Ishikawa (cell line): ENCODE measurements around the gene SLX4.

ENCODE experiments used
- CEBPB ChIP-seq: IDR thresholded peaks from 2 replicates; pipeline ENCODE4 v1.6.1; 2012
- CREB1 ChIP-seq: IDR thresholded peaks from 2 replicates; pipeline ENCODE4 v1.6.1; 2012; ENCODE audit warnings: low read depth
- EP300 ChIP-seq: IDR thresholded peaks from 2 replicates; pipeline ENCODE4 v1.6.1; 2012; ENCODE audit warnings: borderline replicate concordance
- FOXM1 ChIP-seq: IDR thresholded peaks from 2 replicates; pipeline ENCODE4 v1.6.1; 2012; ENCODE audit warnings: low read depth, borderline replicate concordance
- RAD21 ChIP-seq: IDR thresholded peaks from 2 replicates; pipeline ENCODE4 v1.6.1; 2012; ENCODE audit warnings: low read depth
- TAF1 ChIP-seq: IDR thresholded peaks from 2 replicates; pipeline ENCODE4 v1.6.1; 2012; ENCODE audit warnings: low read depth, mild to moderate bottlenecking
- TCF12 ChIP-seq: IDR thresholded peaks from 2 replicates; pipeline ENCODE4 v1.6.1; 2012; ENCODE audit warnings: low read depth
- TEAD4 ChIP-seq: IDR thresholded peaks from 2 replicates; pipeline ENCODE4 v1.6.1; 2012
- YY1 ChIP-seq: IDR thresholded peaks from 2 replicates; pipeline ENCODE4 v1.6.1; 2012; ENCODE audit warnings: low read depth
- ZBTB7A ChIP-seq: IDR thresholded peaks from 2 replicates; pipeline ENCODE4 v1.6.1; 2012; ENCODE audit warnings: low read depth
- TF ChIP-seq, protein P1 (sequence below): IDR thresholded peaks from 2 replicates; pipeline ENCODE4 v1.6.1; 2012; ENCODE audit warnings: low read depth, mild to moderate bottlenecking
- TF ChIP-seq, protein P2 (sequence below): IDR thresholded peaks from 2 replicates; pipeline ENCODE4 v1.6.1; 2012
- TF ChIP-seq, protein P3 (sequence below): IDR thresholded peaks from 2 replicates; pipeline ENCODE4 v1.6.1; 2012

DNA sequence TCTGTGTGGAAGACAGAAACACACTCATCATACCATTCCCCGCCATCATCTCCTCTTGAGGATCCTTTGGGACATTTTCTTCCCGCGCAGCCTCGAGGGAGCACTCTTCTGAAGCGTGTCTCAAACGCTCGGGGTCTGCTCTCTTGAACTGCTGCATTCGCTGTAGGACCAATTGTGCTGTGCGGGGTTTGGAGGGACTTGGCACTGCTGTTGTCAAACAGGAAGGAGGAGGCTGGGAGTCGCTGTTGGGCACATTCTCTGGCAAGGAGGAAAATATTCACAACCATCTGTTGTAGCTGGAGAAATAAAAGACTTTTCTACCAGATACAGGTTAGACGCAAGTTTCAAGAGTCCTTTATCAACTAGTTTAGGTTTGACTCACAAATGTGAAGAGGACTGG is 5.0 kb downstream of the SLX4 start:
- TF ChIP-seq, protein P1, sequence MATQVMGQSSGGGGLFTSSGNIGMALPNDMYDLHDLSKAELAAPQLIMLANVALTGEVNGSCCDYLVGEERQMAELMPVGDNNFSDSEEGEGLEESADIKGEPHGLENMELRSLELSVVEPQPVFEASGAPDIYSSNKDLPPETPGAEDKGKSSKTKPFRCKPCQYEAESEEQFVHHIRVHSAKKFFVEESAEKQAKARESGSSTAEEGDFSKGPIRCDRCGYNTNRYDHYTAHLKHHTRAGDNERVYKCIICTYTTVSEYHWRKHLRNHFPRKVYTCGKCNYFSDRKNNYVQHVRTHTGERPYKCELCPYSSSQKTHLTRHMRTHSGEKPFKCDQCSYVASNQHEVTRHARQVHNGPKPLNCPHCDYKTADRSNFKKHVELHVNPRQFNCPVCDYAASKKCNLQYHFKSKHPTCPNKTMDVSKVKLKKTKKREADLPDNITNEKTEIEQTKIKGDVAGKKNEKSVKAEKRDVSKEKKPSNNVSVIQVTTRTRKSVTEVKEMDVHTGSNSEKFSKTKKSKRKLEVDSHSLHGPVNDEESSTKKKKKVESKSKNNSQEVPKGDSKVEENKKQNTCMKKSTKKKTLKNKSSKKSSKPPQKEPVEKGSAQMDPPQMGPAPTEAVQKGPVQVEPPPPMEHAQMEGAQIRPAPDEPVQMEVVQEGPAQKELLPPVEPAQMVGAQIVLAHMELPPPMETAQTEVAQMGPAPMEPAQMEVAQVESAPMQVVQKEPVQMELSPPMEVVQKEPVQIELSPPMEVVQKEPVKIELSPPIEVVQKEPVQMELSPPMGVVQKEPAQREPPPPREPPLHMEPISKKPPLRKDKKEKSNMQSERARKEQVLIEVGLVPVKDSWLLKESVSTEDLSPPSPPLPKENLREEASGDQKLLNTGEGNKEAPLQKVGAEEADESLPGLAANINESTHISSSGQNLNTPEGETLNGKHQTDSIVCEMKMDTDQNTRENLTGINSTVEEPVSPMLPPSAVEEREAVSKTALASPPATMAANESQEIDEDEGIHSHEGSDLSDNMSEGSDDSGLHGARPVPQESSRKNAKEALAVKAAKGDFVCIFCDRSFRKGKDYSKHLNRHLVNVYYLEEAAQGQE: no peak
- TF ChIP-seq EP300: no peak
- TF ChIP-seq ZBTB7A: no peak
- no peak for TF ChIP-seq TEAD4
- TF ChIP-seq CREB1: no peak
- no peak for TF ChIP-seq TAF1
- TF ChIP-seq CEBPB: no peak
- TF ChIP-seq YY1: no peak
- no peak for TF ChIP-seq RAD21
- TF ChIP-seq FOXM1: no peak
- TF ChIP-seq, protein P2, sequence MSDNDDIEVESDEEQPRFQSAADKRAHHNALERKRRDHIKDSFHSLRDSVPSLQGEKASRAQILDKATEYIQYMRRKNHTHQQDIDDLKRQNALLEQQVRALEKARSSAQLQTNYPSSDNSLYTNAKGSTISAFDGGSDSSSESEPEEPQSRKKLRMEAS: no peak
- TF ChIP-seq, protein P3, sequence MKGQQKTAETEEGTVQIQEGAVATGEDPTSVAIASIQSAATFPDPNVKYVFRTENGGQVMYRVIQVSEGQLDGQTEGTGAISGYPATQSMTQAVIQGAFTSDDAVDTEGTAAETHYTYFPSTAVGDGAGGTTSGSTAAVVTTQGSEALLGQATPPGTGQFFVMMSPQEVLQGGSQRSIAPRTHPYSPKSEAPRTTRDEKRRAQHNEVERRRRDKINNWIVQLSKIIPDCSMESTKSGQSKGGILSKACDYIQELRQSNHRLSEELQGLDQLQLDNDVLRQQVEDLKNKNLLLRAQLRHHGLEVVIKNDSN: no peak
- TF ChIP-seq TCF12: no peak
